ENCODE measurements around the gene PTPRN2. TPM values are rescaled to one million over a fixed set of nuclear protein-coding genes. Genes with fewer than 3 reads are reported as not detected.

Gene PTPRN2
- polyA plus RNA-seq, 1 experiment = 0.31 TPM

- Histone ChIP-seq H3K27me3 (ENCODE audit: control insufficient read depth, insufficient read depth, low read length) (no peaks in the 10 kb centered on the region), H3K36me3 (ENCODE audit: control insufficient read depth, insufficient read depth, low read length) (no peaks in the 10 kb centered on the region), H3K4me3 (ENCODE audit: low read depth, low read length) (no peak overlapping the region)
- POLR2A ChIA-PET = no interaction called here
- TF ChIP-seq CTCF (IDR thresholded peaks at IDR 0.05; ENCODE audit: insufficient read depth, low read depth, low read length) = no peak
- no peak for DNase-seq (ENCODE audit: low read depth)
- CTCF ChIA-PET = no interaction called here
Observed at GRCh38 chr7:157874870-157875229, 712.8 kb downstream of the PTPRN2 start.

GRCh38 chr7:157874208-157874816 lies 713.3 kb downstream of the PTPRN2 start:
- ChIA-PET CTCF (no interaction called here), POLR2A (no interaction called here)
- DNase-seq (ENCODE audit: low read depth) = no peak
- H3K4me3 ChIP-seq (ENCODE audit: low read depth, low read length) = no peak overlapping the region
- TF ChIP-seq CTCF (IDR thresholded peaks at IDR 0.05; ENCODE audit: insufficient read depth, low read depth, low read length) = no peak
- H3K36me3 ChIP-seq (ENCODE audit: control insufficient read depth, insufficient read depth, low read length) = no peaks in the 10 kb centered on the region
- no peaks in the 10 kb centered on the region for H3K27me3 ChIP-seq (ENCODE audit: control insufficient read depth, insufficient read depth, low read length)

DNA sequence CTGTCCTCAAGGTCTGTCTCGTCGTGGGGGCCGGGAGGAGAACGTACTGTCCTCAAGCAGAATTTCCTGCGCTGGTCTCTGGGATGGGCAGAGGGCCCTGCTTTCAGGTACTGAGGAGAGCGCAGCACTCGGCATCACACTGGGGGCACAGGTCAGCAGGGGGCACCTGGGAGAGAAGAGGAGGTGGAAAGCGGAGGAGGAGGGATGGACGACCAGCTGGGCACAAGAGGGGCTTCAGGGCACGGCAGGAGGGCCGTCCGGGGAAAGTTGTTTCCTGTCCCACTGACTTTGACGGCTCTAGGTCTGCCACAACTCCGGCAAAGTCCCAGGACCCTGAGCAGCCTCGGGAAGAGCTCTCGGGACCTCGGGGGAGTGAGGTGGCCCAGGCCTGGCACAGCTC lies 714.0 kb downstream of the PTPRN2 start:
- ChIA-PET POLR2A (no interaction called here), CTCF (no interaction called here)
- H3K36me3 ChIP-seq (ENCODE audit: control insufficient read depth, insufficient read depth, low read length) = no peaks in the 10 kb centered on the region
- no peak for DNase-seq (ENCODE audit: low read depth)
- TF ChIP-seq CTCF (IDR thresholded peaks at IDR 0.05; ENCODE audit: insufficient read depth, low read depth, low read length) = no peak
- H3K4me3 ChIP-seq (ENCODE audit: low read depth, low read length) = no peak overlapping the region
- no peaks in the 10 kb centered on the region for H3K27me3 ChIP-seq (ENCODE audit: control insufficient read depth, insufficient read depth, low read length)

DNA sequence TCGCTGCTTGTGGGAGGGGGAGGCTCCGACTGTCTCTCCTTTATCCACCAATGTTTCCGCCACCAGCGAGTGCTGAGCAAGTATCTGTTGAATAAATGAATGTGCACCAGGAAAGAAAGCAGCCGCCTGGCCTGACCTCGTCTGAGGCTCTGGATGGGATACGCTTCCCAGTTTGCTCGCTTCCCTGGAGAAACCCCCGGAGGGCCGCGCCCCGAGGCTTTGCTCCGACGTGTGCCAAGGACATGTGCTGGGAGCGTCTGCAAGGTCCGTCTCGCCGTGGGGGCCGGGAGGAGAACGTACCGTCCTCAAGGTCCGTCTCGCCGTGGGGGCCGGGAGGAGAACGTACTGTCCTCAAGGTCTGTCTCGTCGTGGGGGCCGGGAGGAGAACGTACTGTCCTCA lies 714.4 kb downstream of the PTPRN2 start:
- no peak for DNase-seq (ENCODE audit: low read depth)
- ChIA-PET POLR2A (no interaction called here), CTCF (no interaction called here)
- no peaks in the 10 kb centered on the region for H3K27me3 ChIP-seq (ENCODE audit: control insufficient read depth, insufficient read depth, low read length)
- H3K4me3 ChIP-seq (ENCODE audit: low read depth, low read length) = no peak overlapping the region
- no peak for TF ChIP-seq CTCF (IDR thresholded peaks at IDR 0.05; ENCODE audit: insufficient read depth, low read depth, low read length)
- no peaks in the 10 kb centered on the region for H3K36me3 ChIP-seq (ENCODE audit: control insufficient read depth, insufficient read depth, low read length)

DNA sequence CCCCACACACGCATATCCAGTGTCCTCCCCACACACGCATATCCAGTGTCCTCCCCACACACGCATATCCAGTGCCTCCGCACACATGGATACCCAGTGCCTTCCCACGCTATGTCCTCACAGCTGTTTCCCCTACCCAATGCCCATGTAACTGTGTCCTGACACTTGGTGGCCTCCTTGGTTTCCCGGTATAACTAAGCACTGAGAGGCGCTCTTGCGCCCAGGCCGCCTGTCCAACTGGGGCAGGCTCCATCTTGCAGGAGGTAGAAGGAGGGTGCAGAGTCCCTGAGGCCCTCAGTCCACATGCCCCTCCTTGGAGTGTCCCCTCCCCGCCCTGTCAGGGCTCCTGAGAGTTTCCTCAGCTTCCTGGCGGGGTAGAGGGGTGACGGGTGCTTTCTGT lies 715.2 kb downstream of the PTPRN2 start:
- ChIA-PET POLR2A (no interaction called here), CTCF (no interaction called here)
- no peak overlapping the region for H3K4me3 ChIP-seq (ENCODE audit: low read depth, low read length)
- no peaks in the 10 kb centered on the region for H3K27me3 ChIP-seq (ENCODE audit: control insufficient read depth, insufficient read depth, low read length)
- no peak for DNase-seq (ENCODE audit: low read depth)
- TF ChIP-seq CTCF (IDR thresholded peaks at IDR 0.05; ENCODE audit: insufficient read depth, low read depth, low read length) = no peak
- no peaks in the 10 kb centered on the region for H3K36me3 ChIP-seq (ENCODE audit: control insufficient read depth, insufficient read depth, low read length)

Data from BJ (cell line).